SK-N-SH (cell line): ENCODE data around the gene FRMD4B.

Source experiments
- CTCF ChIP-seq: fragments of 200-600 bp; sonication (generic); IDR thresholded peaks from 2 replicates; pipeline ENCODE4 v1.6.1; 2017; ENCODE audit warnings: antibody characterized with exemption, mild to moderate bottlenecking, moderate library complexity
- EP300 ChIP-seq, 2 experiments: IDR thresholded peaks; 2 replicates each; pipeline versions ENCODE4 v1.4.0 to v1.6.1; 2012; ENCODE audit warnings: borderline replicate concordance in 1 of 2, low read depth in 1 of 2, low read length in 1 of 2
- EZH2phosphoT487 ChIP-seq: fragments of 200-600 bp; sonication (generic); IDR thresholded peaks from 2 replicates; pipeline ENCODE4 v1.6.1; 2017; ENCODE audit warnings: low read depth, mixed run types, mild to moderate bottlenecking, antibody characterized with exemption, moderate library complexity, borderline replicate concordance
- FOXJ3 ChIP-seq: sonication (generic); formaldehyde crosslinking; IDR thresholded peaks from 2 replicates; pipeline ENCODE4 v1.5.1; 2020; ENCODE audit warnings: mild to moderate bottlenecking, missing genetic modification reagents
- GABPA ChIP-seq: IDR thresholded peaks from 2 replicates; pipeline ENCODE4 v1.4.0; 2012; ENCODE audit warnings: low read depth, mild to moderate bottlenecking
- JUND ChIP-seq: IDR thresholded peaks from 2 replicates; pipeline ENCODE4 v1.4.0; 2012
- MAX ChIP-seq: IDR thresholded peaks from 2 replicates; pipeline ENCODE4 v1.4.0; 2012; ENCODE audit warnings: low read depth
- POLR2AphosphoS5 ChIP-seq: IDR thresholded peaks from 2 replicates; pipeline ENCODE4 v1.6.1; 2012; ENCODE audit warnings: low read depth, low read length
- REST ChIP-seq: IDR thresholded peaks from 2 replicates; pipeline ENCODE4 v1.6.1; 2012; ENCODE audit warnings: mild to moderate bottlenecking, low read depth, low read length, moderate library complexity
- SIN3A ChIP-seq: IDR thresholded peaks from 2 replicates; pipeline ENCODE4 v1.6.1; 2012; ENCODE audit warnings: low read depth, mild to moderate bottlenecking, low read length, moderate library complexity, borderline replicate concordance
- SMC3 ChIP-seq: IDR thresholded peaks from 2 replicates; pipeline ENCODE4 v1.6.1; 2012; ENCODE audit warnings: low read depth, low read length, improper control_type of control experiment

GRCh38 chr3:69360690-69361089, 25.2 kb downstream of the FRMD4B start:
- no peak for TF ChIP-seq EP300 (IDR thresholded peaks at IDR 0.05; ENCODE audit: borderline replicate concordance in 1 of 2, low read depth in 1 of 2, low read length in 1 of 2)
- TF ChIP-seq CTCF: no peak
- no peak for TF ChIP-seq SMC3
- TF ChIP-seq GABPA: no peak
- no peak for TF ChIP-seq POLR2AphosphoS5
- no peak for TF ChIP-seq REST
- no peak for TF ChIP-seq FOXJ3 (CRISPR knock-in tag)
- no peak for TF ChIP-seq JUND
- TF ChIP-seq MAX: no peak
- TF ChIP-seq EZH2phosphoT487: no peak
- no peak for TF ChIP-seq SIN3A
